Ishikawa (cell line): Measurements from ENCODE around the gene MCF2L.
A peak's percentile ranks its signal among the peaks of the same experiment; 100 is the strongest.

Experiments
- CEBPB ChIP-seq: IDR thresholded peaks from 2 replicates; pipeline ENCODE4 v1.6.1; 2012
- CREB1 ChIP-seq: IDR thresholded peaks from 2 replicates; pipeline ENCODE4 v1.6.1; 2012; ENCODE audit warnings: low read depth
- EGR1 ChIP-seq: IDR thresholded peaks from 2 replicates; pipeline ENCODE4 v1.6.1; 2012
- EP300 ChIP-seq: IDR thresholded peaks from 2 replicates; pipeline ENCODE4 v1.6.1; 2012; ENCODE audit warnings: borderline replicate concordance
- FOXM1 ChIP-seq: IDR thresholded peaks from 2 replicates; pipeline ENCODE4 v1.6.1; 2012; ENCODE audit warnings: low read depth, borderline replicate concordance
- MAX ChIP-seq: IDR thresholded peaks from 2 replicates; pipeline ENCODE4 v1.6.1; 2012
- NFIC ChIP-seq: IDR thresholded peaks from 2 replicates; pipeline ENCODE4 v1.6.1; 2012
- RAD21 ChIP-seq: IDR thresholded peaks from 2 replicates; pipeline ENCODE4 v1.6.1; 2012; ENCODE audit warnings: low read depth
- REST ChIP-seq: IDR thresholded peaks from 2 replicates; pipeline ENCODE4 v1.6.1; 2012; ENCODE audit warnings: low read depth, mild to moderate bottlenecking
- TAF1 ChIP-seq: IDR thresholded peaks from 2 replicates; pipeline ENCODE4 v1.6.1; 2012; ENCODE audit warnings: low read depth, mild to moderate bottlenecking
- TCF12 ChIP-seq: IDR thresholded peaks from 2 replicates; pipeline ENCODE4 v1.6.1; 2012; ENCODE audit warnings: low read depth
- TEAD4 ChIP-seq: IDR thresholded peaks from 2 replicates; pipeline ENCODE4 v1.6.1; 2012
- USF1 ChIP-seq: IDR thresholded peaks from 2 replicates; pipeline ENCODE4 v1.6.1; 2012
- YY1 ChIP-seq: IDR thresholded peaks from 2 replicates; pipeline ENCODE4 v1.6.1; 2012; ENCODE audit warnings: low read depth
- ZBTB7A ChIP-seq: IDR thresholded peaks from 2 replicates; pipeline ENCODE4 v1.6.1; 2012; ENCODE audit warnings: low read depth

The MCF2L gene

GRCh38 chr13:112968910-112969691 is at the start of gene MCF2L:
Gene MCF2L, plus strand, starts transcription at chr13:112969214. Its CDS starts 166 bp downstream, at chr13:112969380.
- TF ChIP-seq ZBTB7A, result peak; percentile 23; the same call in 1 of the 2 replicates
- no peak for TF ChIP-seq TCF12
- no peak for TF ChIP-seq EGR1
- TF ChIP-seq RAD21, result no peak
- TF ChIP-seq REST, result no peak
- no peak; the same call in 1 of the 2 replicates for TF ChIP-seq TAF1
- no peak for TF ChIP-seq CREB1
- no peak for TF ChIP-seq FOXM1
- TF ChIP-seq CEBPB, result no peak
- TF ChIP-seq YY1, result no peak
- TF ChIP-seq MAX, result no peak
- no peak for TF ChIP-seq NFIC
- TF ChIP-seq TEAD4, result no peak
- TF ChIP-seq USF1, result peak; percentile 34; the same call in 1 of the 2 replicates
- no peak for TF ChIP-seq EP300

GRCh38 chr13:112923962-112924361 is 45.1 kb upstream of the MCF2L start:
- TF ChIP-seq YY1 (no peak), EGR1 (no peak), TEAD4 (no peak), NFIC (no peak)

GRCh38 chr13:112924365-112924764 is 44.6 kb upstream of the MCF2L start:
- TF ChIP-seq YY1, result no peak
- no peak for TF ChIP-seq RAD21
- no peak for TF ChIP-seq EGR1
- no peak for TF ChIP-seq REST
- TF ChIP-seq EP300, result no peak

- TF ChIP-seq RAD21, result no peak
- TF ChIP-seq TEAD4, result no peak
Observed at GRCh38 chr13:112926003-112926402, 43.0 kb upstream of the MCF2L start.

GRCh38 chr13:112926993-112927392 is 42.0 kb upstream of the MCF2L start:
- TF ChIP-seq FOXM1 (no peak), NFIC (no peak), RAD21 (no peak), CEBPB (no peak), ZBTB7A (no peak), TCF12 (no peak), REST (no peak)
